NB4 (cell line): ENCODE results near the gene MAP3K5.

ENCODE experiments used
- DNase-seq: peaks from one replicate; pipeline ENCODE4 v3.0.0; 2010; ENCODE audit warnings: low read depth
- H3K4me3 ChIP-seq: one replicate; pipeline ENCODE4 v1.5.1; 2011; ENCODE audit warnings: mild to moderate bottlenecking, low read depth, low read length, moderate library complexity
- MAX ChIP-seq: IDR thresholded peaks from 2 replicates; pipeline ENCODE4 v1.6.1; 2011; ENCODE audit warnings: low read depth, low read length
- MYC ChIP-seq: IDR thresholded peaks from 2 replicates; pipeline ENCODE4 v1.6.1; 2011; ENCODE audit warnings: low read depth, low read length
- POLR2A ChIP-seq: IDR thresholded peaks from 2 replicates; pipeline ENCODE4 v1.6.1; 2011; ENCODE audit warnings: mild to moderate bottlenecking; ENCODE audit not compliant: insufficient read length; ENCODE audit errors: extremely low read depth
- TF ChIP-seq, protein P1 (sequence below): IDR thresholded peaks from one replicate; pipeline ENCODE4 v1.5.1; 2012; ENCODE audit warnings: low read depth, low read length

MAP3K5 gene

DNA sequence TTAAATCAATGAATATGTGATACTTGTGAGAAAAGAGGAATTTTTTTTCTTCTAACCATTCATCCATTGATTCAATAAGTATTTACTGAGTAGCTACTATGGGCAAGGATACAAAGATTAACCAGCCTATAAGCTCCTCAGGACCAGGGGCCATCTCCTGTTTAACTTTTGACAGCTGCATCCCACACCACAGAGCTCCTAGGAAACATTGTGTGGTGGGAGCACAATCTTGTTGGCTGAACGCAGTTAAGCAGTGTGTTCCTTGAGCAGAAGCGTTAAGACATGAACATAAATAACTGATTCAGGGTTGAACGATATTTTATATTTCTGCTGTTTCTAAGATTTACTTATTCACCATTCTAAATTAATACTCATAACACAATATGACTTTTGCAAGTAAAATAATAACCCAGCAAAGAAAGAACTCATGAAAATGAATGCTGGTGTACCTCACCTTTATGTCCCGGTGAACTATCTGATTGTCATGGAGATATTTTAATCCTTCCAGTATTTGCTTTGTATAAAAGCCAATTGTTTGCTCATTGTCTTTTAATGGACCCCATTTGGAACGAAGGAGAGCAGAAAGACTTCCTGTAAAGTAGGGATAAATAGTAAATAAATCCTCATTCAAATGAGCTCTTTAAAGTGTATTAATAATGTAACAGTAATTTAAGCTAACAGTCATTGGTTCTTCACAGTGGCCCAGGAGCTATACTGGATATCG is 179.4 kb downstream of the MAP3K5 start:
- DNase-seq: no peak
- no peak overlapping the region for H3K4me3 ChIP-seq
- TF ChIP-seq POLR2A: no peak
- no peak for TF ChIP-seq MAX
- no peak for TF ChIP-seq MYC

- DNase-seq: no peak
- TF ChIP-seq MYC (no peak), POLR2A (no peak), MAX (no peak)
- TF ChIP-seq, protein P1, sequence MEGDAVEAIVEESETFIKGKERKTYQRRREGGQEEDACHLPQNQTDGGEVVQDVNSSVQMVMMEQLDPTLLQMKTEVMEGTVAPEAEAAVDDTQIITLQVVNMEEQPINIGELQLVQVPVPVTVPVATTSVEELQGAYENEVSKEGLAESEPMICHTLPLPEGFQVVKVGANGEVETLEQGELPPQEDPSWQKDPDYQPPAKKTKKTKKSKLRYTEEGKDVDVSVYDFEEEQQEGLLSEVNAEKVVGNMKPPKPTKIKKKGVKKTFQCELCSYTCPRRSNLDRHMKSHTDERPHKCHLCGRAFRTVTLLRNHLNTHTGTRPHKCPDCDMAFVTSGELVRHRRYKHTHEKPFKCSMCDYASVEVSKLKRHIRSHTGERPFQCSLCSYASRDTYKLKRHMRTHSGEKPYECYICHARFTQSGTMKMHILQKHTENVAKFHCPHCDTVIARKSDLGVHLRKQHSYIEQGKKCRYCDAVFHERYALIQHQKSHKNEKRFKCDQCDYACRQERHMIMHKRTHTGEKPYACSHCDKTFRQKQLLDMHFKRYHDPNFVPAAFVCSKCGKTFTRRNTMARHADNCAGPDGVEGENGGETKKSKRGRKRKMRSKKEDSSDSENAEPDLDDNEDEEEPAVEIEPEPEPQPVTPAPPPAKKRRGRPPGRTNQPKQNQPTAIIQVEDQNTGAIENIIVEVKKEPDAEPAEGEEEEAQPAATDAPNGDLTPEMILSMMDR: no peak
- H3K4me3 ChIP-seq: no peak overlapping the region
These were observed 180.5 kb downstream of the MAP3K5 start for GRCh38 chr6:136611746-136612145.

DNA sequence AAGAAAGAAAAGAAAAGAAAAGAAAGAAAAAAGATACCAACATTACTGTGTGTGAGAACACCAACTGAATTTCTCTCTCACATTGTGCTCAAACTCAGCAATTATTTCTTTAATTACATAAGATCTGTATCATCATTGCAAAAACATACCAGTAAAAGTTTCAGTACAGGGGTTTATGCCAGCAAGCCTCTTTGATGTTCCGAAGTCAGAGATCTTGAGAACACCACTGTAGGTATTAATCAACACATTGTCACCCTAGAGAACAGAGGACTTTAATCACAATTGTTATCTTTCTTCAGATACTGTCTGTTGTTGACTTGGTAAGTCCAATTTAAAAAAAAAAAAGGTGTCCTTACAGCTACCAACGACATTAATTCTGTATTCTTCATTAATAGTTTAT is 181.1 kb downstream of the MAP3K5 start:
- H3K4me3 ChIP-seq: no peak overlapping the region
- no peak for DNase-seq
- TF ChIP-seq, protein P1: no peak
- no peak for TF ChIP-seq POLR2A
- TF ChIP-seq MYC: no peak
- TF ChIP-seq MAX: no peak

DNA sequence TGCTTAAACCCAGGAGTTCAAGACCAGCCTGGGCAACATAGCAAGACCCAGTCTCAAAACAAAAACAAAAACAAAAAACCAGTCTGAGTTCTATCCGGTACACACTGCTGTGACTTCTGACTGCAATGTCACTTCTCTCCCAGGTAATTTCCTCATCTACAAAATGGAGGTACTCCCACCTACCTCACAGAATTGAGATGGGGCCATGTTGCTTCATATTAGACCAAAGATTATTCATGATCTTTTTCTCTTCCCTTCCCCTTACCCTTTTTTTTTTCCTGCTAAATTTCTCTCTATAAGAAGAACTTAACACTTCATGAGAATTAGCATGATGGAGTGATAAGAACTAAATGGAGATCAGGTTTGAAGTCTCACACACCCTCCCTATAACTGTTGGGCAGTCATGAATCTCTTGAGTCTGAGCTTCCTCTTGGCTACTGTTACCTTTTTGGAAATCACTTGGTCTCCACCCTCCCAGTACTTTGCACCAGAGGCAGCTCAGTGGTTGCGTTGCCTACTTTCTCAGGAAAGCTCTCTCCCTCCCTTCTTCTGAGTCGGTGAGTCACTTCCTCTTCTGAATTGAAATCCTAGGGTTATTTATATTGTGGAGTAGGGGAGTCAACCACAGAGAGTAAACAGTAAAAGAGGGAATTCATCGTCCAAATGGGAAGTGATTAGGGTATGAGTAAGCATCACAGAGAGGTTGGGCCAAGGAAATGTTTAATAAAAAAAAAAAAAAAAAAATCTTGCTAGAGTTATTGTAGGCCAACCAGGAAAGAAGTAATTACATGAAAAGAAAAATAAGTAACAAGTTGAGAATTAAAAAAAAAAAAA is 182.2 kb downstream of the MAP3K5 start:
- TF ChIP-seq POLR2A: no peak
- no peak overlapping the region for H3K4me3 ChIP-seq
- peak; percentile 97 for DNase-seq

- no peak overlapping the region for H3K4me3 ChIP-seq
- TF ChIP-seq POLR2A (no peak), MYC (no peak), MAX (no peak)
- TF ChIP-seq, protein P1: no peak
- no peak for DNase-seq
These were observed 183.3 kb downstream of the MAP3K5 start for GRCh38 chr6:136608991-136609390.

DNA sequence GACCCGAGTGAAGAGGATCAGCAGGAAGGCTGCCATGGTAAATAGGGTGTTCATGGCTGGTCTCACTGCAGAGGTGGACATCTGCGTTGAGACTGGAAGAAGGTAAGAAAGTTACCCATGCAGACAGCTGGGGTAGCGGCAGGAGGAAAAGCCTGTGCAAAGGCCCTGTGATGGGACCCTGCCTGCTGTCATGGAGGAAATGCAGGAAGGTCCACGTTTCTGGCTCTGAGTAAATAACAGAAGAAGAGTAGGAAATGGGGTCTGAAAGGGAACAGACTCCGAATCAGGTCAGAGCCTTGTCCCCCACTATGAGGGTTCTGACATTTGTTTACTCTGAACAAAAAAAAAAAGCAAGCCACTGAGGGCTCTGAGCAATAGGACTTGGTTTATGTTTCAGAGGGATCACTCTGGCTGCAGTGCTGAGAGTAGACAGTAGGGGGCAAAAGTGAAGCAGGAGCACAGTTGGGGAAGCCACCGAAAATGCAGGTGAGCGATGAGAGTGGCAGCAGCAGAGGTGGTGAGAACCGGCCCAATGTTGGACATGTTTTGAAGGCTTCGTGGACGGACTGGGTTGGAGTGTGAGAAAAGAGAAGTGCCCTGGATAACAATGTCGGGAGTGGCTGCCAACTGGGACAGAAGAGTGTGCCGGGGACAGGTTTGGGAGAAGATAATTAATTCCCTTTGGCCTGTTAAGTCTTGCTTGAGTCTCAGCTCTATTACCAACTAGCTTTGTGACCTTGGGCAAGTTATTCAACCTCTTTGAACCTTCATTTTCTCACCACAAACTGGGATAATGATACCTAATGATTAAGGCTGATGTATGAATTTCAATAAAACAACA is 184.1 kb downstream of the MAP3K5 start:
- peak; percentile 75 for DNase-seq
- H3K4me3 ChIP-seq: no peak overlapping the region
- TF ChIP-seq MYC: no peak
- TF ChIP-seq, protein P1: peak; percentile 93
